HG03095 (cell line): ENCODE results near the gene CLMN.

Experiments used
- ATAC-seq: cut with Tn5 transposase; IDR thresholded peaks from one replicate; pipeline ENCODE4 v1.9.1; 2021; ENCODE audit warnings: moderate library complexity; ENCODE audit not compliant: unreplicated experiment

Gene CLMN

GRCh38 chr14:95341564-95341963, 21.9 kb upstream of the CLMN start:
- no peak for ATAC-seq

GRCh38 chr14:95341115-95341514, 21.4 kb upstream of the CLMN start:
- ATAC-seq = no peak

GRCh38 chr14:95340201-95340697, 20.5 kb upstream of the CLMN start:
- no peak for ATAC-seq

- ATAC-seq = no peak
These were observed 19.7 kb upstream of the CLMN start for GRCh38 chr14:95339301-95339865.

GRCh38 chr14:95338436-95338835, 18.7 kb upstream of the CLMN start:
- no peak for ATAC-seq

- no peak for ATAC-seq
These were observed 17.4 kb upstream of the CLMN start for GRCh38 chr14:95337041-95337595.

GRCh38 chr14:95336192-95336760, 16.6 kb upstream of the CLMN start:
- no peak for ATAC-seq

- no peak for ATAC-seq
These were observed 15.4 kb upstream of the CLMN start for GRCh38 chr14:95335071-95335470.

GRCh38 chr14:95334044-95334443, 14.3 kb upstream of the CLMN start:
- ATAC-seq = no peak

GRCh38 chr14:95332641-95333040, 12.9 kb upstream of the CLMN start:
- no peak for ATAC-seq

- no peak for ATAC-seq
These were observed 12.2 kb upstream of the CLMN start for GRCh38 chr14:95331708-95332408.

- no peak for ATAC-seq
These were observed 11.1 kb upstream of the CLMN start for GRCh38 chr14:95330591-95331370.

- no peak for ATAC-seq
These were observed 10.2 kb upstream of the CLMN start for GRCh38 chr14:95329941-95330340.

GRCh38 chr14:95328729-95329503, 9.2 kb upstream of the CLMN start:
- no peak for ATAC-seq

GRCh38 chr14:95327558-95328374, 8.1 kb upstream of the CLMN start:
- ATAC-seq = peak; percentile 96

- ATAC-seq = peak; percentile 36
These were observed 7.3 kb upstream of the CLMN start for GRCh38 chr14:95326987-95327386.

GRCh38 chr14:95323917-95324316, 4.2 kb upstream of the CLMN start:
- no peak for ATAC-seq

- no peak for ATAC-seq
These were observed 3.7 kb upstream of the CLMN start for GRCh38 chr14:95323361-95323760.

- ATAC-seq = no peak
These were observed 2.9 kb upstream of the CLMN start for GRCh38 chr14:95322651-95323050.
